CD4-positive, alpha-beta T cell treated with Interleukin-10 for 1 hour (primary cell): ENCODE results near the gene CHAF1A.

Experiments used
- DNase-seq: peaks from one replicate; pipeline ENCODE4 v3.0.0-alpha.2; 2020

CHAF1A gene

DNA sequence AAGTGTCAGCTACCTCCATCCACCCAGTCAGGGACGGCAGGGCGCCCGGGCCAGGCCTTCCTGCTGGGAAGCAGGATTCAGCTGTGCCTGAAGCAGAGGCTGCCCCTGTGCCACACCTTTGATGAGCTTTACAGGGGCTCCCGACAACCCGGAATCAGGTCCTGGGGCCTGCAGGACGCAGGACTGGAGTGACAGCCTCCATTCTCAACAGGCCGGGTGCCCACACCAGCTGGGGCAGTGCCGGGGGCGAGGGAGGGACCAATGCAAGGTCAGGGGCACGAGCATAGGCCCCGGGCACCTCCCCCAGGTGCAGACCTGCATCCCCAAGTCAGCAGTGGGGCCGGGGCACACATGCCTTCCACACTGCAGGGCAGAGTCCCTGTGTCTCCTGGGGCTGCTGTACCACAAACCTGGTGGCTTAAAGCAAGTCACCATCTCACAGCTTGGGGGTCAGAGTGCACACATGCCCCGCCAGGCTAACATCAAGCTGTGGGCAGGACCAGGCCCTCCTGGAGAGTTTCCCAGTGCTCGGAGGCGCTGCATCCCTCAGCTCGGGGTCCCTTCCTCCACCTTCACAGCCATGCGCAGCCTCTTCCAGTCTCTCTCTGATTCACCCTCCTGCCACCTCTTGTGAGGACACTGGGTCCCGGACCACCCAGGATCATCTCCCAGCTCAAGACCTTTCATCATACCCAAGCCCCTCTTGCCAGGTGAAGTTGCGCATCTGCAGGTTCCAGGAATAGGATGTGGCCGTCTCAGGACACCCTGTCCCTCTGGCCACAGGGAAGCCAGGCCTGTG, 41.7 kb downstream of the CHAF1A start:
- no peak for DNase-seq

DNA sequence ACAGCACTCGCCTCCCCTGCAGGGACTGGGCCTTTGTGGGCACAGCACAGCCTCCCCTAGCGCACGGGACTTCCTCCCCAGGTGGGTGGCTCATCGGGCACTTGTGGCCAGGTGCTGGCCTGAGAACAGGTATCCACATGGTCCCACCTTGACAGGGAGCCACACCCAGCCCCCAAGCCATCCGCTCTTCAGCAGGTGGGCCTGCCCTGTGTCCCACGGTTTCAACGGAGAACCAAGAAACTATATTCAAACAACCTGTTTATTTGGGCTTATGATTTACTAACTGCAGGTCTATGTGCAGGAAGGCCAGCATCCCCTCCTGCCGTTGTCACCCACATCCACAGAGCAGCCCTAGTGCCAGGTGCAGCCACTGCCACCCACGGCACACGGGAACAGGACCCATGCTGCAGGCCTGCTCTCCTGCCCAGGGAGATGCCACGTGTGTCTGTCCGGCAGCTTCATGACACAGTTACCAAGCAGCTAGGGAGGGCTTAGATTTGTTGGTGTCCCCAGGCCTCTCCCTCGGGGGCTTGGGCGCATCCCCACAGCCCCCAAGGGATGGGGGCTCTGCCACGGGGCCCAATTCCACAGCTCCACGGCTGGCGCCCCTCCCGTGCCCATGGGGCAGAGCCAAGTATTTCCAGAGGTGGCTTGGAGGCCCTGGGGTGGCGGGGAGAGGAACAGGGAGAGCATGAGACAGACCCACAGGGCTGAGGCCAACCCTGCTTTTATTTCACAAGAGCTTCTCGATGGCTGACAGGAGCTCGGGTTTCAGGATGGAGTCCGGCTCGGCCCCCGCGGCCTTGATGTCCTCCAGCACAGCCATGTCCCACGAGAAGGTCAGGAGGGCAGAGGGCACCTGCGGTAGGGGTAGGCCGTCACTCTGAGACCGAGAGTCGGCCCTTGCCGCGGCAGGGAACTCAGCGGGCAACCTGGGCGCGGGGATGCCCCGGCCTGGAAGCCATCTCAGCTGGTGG, 42.6 kb downstream of the CHAF1A start:
- DNase-seq: no peak

DNA sequence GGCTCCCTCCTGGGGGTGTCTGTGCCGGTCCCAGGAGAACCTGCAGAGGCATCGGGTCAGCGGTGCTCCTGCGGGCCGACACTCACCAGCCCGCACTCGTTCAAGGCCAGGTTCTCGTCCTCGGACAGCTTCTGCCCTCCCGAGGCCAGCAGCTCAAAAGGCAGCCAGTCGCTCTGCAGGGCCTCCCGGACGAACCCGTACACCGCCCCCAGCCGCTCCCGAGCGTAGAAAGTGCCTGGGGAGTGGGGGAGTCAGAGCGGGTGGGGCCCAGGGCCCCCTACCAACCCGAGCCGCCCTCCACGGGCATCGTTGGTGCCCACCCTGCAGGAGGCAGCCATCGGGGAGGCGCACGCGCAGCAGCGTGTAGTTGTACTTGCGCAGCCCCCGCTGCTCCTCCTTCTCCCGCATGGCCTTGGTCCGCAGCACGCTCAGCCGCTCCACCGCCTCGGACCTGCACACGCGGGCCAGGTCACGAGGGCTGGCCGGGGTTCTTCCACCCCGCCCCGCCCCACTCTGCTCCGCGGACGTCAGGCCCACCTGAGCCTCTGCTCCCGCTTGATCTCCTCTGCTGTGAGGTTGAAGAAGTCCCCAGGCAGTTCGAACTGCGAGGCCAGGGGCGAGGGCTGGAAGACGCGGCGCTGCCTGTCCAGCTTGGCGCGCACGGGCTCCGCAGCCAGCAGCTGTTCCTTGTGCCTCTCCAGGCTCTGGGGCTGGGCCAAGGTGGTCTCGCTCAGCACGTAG, 43.7 kb downstream of the CHAF1A start:
- no peak for DNase-seq

DNA sequence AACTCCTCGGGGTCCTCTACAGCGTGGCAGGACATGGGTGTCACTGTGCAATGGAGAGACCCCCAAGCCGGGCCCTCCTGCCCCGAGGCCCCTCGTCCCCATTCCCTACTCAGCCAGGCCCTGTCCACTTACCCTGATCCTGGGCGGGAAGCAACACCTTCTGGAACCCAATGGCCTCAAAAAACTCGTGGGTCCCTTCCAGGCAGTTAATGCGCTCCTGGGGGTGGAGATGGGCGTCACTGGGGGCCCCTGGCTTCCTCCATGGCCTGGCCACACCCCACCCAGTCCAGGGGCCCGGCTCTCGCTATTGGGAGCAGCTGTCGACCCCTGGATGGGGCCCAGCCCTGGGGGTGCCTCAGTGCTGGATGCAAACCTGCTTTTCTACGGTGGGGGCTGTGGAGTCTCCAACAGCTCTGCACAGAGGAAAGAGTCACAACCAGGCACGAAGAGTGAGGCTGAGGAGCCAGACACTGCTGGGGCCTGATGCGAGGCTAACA, 44.3 kb downstream of the CHAF1A start:
- no peak for DNase-seq

DNA sequence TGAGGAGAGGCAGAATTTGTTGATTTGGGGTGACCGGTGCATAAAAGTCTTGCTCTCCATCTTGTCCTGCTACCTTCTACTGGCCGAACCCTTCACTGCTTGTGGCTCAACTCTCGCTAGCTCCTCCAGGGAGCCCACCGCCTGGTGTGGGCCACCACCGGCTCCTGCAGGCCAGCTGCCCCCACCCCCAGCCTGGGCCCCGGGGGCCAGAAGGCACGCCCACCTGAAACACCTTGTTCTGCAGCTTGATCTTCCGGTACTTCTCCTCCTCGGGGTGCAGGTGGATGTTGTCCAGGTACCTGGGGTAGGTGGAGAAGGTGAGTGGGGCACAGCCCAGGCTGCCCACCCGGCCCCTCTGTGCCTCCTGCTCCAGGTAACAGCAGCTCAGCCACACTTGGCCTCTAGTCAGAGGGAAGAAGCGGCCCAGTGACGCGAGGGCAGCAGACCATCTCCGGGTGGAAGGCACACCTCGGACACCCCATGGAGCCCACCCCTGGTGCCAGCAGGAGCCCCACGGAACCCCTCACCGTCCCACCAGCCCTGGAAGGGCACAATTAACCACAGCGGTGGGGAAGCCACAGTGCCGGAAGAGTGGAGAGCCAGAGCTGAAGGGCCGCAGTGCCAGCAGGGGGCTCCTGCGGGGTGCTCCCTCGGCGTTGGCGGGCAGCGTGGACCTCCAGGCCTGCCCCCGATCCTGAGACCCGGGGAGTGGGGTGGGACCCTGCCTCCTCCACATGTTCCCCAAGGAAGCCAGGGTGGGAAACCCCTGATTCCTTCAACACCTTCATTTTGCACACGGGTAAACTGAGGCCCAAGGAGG, 45.1 kb downstream of the CHAF1A start:
- no peak for DNase-seq

DNA sequence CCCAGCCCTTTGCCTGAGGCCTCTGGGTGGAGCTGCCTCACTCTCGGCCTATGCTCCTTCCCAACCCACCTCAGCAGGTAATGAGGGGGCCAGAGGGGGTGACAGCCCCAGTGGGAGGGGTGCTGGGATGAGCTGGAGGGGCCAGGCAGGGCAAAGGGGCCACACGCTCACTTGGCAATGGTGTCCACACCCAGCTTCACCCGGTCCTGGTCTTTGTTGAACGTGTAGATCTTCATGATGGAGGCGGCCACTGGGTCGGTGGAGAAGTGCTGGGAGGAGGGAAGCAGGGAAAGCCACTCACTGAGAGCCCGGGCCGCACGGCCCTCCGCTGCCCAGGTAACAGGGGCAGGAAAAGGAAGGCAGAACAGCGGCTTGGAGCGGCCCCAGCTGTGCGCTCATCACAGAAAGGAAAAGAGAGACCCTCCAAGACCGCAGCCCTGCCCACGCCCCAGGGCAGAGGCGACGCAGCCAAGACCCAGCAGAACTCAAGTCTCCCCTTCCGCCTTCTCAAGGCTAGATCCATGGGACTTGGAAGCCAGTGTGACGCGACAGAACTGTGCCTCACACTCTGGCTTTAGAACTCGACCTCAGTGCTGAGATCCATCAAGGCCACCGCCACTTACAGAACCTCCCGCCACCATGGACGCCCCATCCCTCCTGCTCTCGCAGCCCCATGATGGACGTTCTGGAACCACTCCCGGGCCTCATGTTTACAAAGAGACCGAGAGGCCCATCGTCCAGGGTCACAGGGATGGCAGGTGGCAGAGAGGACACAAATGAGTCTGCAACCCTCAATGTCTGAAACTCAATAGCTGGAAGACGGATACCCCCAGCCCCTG, 45.9 kb downstream of the CHAF1A start:
- no peak for DNase-seq

DNA sequence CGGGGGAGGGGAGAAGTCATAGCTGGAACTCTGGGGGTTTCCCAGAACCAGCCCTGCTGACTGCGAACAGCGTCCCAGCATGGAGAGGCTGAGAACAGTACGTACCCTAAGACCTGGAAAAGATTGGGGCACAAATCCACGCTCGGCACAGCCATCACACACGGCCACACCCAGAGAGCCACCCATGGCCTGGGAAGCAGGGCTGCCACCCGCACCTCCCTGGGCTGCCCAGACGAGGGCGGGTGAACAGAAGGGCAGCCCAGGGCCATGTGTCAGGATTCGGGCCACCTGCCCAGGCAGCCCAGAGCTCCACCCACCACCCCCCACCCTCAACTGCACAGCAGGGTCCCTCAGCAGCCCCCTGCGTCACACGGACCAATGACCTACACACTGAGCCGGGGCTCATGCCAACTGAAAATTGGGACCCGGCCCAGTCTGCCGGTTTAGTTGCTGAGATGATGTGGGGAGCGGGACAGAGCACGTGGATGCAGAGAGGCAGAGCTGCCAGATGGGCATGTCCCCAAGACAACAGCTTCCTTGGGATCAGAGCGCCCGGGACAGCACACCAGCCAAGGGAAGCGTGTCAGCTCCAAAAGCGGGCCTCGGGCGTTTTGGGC, 46.7 kb downstream of the CHAF1A start:
- no peak for DNase-seq

DNA sequence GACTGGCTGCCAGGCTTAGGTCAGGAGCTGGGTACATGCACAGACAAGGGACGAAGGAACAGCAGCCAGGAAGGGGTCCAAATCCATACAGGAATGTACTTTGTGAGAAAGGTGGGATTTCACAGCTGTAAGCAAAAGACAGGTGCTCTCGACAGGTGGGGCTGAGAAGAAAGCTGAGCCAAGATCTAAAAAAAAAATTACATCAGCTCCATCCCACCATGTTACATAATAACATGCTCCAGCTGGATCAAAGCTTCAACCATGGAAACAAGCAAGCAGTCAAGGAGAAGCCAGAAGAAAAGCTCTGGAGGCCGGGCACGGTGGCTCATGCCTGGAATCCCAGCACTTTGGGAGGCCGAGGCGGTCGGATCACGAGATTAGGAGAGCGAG, 47.2 kb downstream of the CHAF1A start:
- no peak for DNase-seq

DNA sequence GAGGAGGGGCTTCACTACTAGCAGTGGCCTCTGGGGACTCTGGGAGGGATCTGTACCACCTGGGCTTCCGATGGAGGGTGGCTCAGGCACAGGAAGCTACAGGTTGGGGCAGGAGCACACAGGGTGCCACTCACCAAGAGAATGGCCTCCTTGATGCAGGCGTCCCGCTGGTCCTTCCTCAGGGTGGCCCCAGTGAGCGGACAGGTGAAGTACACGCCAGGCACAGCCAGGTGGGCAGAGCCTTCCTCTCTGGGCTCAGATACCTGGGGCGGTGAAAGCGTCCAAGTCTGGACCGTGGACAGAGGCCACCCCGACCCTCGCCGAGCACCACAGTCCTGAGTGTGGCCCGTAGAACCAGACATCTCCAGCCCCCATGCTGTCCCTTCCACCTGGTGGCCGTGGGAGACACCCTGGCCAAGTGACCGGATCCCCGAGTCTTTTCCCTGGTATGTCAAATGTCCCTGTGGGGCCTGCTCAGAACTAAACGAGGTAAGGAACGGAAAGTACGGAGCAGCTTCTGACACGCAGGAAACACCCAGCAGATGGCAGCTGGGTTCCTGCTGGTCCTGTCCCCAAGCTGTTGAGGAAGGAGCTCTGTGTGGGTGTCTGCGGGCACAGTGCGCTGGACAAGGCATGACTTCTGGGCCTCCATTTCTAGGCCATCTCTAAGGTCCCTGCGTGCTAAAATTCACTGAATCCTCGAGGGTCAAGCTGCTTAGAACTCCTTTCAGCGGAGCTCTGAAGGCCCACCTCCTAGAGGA, 50.0 kb downstream of the CHAF1A start:
- no peak for DNase-seq

DNA sequence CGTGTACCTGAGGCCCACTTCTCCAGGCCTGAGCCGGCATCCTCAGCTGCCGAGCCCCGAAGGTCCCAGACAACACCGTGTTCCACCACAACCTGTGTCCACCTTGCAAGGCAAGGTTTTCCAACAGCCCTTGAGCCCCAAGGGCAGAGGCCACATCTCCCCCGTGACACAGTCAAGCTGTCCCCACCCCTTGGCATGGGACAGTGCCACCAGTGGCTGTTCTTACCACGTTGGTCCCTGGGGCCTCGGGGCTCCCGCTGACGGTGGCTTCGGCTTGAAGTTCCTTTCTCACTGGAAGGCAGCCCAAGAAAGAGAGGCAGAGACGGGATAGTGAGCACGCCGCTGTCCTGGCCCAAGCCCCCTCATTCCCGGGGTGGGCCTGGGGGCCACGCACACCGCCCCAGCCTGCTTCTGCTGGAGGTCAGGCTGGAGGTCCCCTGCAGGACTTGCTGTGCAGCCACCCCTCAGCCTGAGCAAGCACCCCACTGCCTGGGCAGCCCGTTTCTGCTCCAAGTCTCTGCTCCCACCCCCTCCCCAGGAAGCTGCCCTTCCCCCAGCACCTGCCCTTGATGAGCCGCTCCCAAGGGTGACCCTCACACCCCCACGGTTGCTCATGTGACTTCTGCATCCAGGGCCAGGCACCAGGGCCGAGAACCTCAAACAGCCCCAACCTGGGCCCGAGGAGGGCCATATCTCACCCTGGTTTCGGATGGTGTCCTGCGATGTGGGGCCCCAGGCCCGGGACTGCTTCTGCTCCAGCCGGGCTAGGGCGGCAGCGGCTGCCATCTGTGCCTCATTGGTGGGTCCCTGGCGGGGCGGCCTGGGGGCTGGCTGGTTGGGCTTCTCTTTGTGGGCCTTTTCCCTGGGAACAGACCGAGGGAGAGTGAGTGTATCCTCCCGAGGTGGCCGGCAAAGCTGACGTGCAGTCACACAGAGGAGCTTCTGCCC, 51.1 kb downstream of the CHAF1A start:
- DNase-seq: no peak

DNA sequence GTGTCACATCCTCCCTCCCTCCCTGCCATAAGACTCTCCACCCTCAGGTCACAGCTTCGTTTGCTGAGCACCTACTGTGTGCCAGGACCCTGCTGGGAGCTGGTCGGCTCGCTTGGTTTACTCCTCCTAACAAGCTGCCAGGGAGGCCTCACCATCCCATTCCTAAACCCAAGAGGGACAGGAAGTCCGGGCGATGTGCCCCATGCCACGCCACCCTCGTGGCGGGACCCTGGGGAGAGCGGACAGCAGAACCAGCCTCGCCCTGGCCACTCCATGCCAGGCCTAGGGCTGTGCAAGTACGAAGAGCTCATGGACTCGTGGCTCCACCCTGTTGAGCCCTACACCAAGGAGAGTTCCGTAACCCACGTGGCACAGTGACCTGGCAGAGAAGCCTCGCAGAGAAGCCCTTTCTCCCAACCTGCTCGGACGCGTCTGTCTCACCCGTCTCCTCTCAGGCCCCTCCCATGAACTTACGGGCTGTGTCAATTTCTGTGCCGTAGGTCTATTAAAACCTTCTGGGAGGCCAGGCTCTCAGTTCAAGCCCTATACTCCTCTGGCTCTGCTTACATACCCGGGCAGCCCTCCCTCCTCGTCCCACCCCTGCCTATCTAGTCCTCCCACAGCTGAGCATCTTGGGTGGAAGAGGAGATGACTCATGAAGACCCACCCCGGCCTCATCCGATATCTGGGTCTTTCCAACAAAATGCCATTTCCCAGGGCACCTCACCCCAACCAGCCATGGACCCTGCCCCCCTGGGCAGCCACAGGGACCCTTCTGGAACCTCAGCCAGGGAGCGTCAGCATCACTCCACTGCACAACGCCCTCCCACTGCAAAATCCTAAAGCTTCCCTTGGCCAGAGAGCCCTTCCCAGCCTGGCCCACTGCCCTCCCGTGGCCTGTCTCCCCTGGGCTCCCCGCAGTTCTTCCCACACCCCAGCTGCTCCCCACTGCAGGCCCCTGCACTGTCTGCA, 52.6 kb downstream of the CHAF1A start:
- DNase-seq: no peak

DNA sequence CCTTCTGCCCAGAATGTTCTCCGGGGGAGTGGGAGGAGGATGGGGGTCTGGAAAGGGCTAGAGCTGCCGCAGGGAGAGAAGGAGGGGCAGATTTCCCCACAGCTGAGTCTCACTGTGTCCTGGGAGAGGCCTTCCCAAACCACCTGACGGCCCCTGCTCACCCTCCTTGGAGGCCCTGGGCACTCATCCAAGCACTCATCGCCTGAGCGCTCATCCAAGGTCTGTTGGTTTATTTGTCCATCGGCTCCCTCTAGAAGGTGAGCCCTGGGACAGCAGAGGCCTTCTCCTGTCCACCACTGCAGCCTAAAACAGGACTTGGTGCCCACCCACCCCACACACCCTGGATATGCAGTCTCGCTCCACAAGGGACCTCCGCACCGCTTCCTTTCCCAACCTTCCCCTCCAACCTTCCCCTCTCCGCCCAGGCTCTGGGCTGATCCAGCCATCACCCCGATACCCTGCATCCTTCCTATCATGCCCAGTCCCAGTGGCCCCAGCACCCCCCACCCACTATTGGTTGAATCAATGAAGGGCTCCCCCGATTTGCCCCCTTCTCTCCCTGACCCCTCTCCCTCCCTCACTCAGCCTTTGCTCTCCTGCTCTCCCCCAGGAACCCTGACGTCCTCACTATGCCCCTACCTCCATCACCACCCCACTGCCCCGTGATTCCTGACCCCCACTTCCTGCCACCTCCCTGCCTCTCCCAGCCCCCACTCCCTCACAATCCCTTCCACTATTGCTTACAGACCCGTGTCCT, 53.5 kb downstream of the CHAF1A start:
- peak; percentile 9 for DNase-seq

DNA sequence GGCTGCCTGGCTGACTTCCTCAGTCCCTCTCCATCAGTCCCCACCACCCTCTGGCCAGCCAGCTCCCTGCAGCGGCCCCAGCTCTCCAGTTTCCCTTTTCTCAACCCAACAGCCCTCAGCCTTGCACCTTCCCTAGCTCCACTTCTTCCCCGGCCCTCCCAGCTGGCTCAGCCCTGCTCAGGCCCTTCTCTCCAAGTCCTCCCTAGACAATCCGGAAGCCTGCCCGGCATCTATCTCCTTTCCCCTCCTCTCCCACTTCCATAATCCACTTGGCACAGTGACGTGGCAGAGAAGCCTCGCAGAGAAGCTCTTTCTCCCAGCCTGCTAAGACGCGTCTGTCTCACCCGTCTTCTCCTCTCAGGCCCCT, 54.0 kb downstream of the CHAF1A start:
- DNase-seq: no peak

DNA sequence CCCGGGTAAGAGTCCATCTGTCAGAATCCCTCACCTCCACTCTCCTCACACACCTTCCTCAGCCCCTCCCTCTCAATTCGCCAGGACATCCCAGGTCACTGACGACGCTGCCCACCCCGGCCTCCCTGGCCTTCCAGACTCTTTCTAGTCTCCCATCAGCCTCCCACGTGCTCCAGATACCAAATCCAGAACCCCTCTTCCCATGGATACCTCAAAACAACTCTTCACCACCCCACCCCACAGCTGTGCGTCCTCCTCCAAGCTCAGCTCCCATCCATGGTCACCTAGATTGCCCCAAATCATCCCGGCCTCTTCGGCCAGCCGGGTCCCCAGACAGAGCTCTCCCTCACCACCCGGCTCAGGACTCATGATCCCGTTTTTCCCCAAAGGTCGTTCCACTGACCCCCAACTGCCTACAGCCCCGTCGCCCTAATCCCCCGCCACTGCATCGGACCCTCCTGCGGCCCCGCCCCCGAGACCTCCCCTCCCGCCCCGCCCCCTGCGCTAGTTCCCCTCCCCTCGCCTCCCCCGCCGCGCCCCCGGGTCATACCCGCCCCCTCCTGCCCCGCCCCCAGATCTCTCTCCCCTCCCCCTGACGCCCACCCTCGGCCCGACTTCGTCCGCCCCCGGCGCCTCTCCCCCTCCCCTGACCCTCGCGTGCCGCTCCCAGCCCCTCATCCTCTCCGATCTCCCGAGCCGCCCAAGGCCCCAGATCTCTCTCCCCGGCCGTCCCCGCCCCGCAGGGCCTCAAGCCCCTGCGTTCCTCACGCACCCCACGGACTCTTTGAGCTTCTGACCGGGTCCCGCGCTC, 54.6 kb downstream of the CHAF1A start:
- no peak for DNase-seq

DNA sequence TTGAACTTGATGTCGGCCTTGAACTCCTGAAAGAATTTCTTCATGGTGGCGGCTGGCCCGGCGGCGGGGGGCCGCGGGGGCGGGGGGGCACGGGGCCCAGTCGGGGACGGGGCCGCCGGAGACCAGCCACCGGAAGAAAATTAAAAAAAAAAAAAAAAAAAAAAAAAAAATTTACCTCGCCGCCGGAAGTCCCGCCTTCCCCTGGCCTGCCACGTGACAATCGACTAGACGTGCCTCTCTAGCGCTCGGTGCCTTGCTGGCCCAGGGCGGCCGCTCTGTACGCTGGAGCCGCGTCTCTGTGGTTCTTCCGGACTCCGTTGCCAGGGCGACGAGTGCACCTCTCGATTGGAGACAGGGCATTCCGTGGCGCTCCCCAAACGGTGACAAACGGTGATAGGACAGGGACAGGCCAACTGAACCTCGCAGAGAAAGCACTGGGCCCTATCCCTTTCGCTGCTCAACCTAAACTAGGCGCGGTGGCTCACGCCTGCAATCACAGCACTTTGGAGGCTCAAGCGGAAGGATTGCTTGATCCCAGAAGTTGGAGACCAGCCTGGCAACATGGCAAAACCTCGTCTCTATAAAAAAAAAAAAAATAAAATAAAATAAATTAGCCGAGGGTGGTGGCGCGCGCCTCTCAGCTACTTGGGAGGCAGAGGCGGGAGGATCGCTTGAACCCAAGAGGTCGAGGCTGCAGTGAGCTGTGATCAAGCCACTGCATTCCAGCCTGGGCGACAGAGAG, 55.4 kb downstream of the CHAF1A start, which contains the start of gene UBXN6:
TSS of gene UBXN6 (minus strand) at position 141 of the 742 bp plus-strand sequence. CDS start at position 44, 97 bp downstream.
- peak; percentile 99 for DNase-seq
